ENCODE data around the gene GRPEL1. TPM values are rescaled to one million over a fixed set of nuclear protein-coding genes. Genes with fewer than 3 reads are reported as not detected.

Gene GRPEL1
- total RNA-seq, 1 experiment from 2014 or later = 47.3 TPM

- intact Hi-C loops (cut with micrococcal nuclease; ENCODE audit: unreplicated experiment) = no loop called here
These were observed 38.7 kb downstream of the GRPEL1 start for GRCh38 chr4:7029212-7029611.

GRCh38 chr4:7027913-7028312, 40.0 kb downstream of the GRPEL1 start:
- intact Hi-C loops (cut with micrococcal nuclease; ENCODE audit: unreplicated experiment) = no loop called here
- Histone ChIP-seq H3K27me3 (replicated peaks; ENCODE audit: control insufficient read depth, insufficient read depth, low read length) (no peaks in the 10 kb centered on the region), H3K4me3 (ENCODE audit: low read depth, low read length) (no peak overlapping the region), H3K4me1 (no peaks in the 10 kb centered on the region), H3K9me3 (no peaks in the 10 kb centered on the region), H3K36me3 (ENCODE audit: control insufficient read depth, insufficient read depth, low read length) (peaks cover 2% of the 10 kb centered on the region)
- no TSS peak for BruUV-seq (replicated peaks)
- H3K27me3 Mint-ChIP-seq (ENCODE audit: insufficient read depth, unreplicated experiment) = no peaks in the 10 kb centered on the region
- no peaks in the 10 kb centered on the region for H3K4me1 Mint-ChIP-seq (ENCODE audit: low read depth, unreplicated experiment)
- ChIA-PET CTCF (no interaction called here), POLR2A (no interaction called here)
- H3K4me3 Mint-ChIP-seq (ENCODE audit: unreplicated experiment) = no peak overlapping the region
- TF ChIP-seq, protein P1, sequence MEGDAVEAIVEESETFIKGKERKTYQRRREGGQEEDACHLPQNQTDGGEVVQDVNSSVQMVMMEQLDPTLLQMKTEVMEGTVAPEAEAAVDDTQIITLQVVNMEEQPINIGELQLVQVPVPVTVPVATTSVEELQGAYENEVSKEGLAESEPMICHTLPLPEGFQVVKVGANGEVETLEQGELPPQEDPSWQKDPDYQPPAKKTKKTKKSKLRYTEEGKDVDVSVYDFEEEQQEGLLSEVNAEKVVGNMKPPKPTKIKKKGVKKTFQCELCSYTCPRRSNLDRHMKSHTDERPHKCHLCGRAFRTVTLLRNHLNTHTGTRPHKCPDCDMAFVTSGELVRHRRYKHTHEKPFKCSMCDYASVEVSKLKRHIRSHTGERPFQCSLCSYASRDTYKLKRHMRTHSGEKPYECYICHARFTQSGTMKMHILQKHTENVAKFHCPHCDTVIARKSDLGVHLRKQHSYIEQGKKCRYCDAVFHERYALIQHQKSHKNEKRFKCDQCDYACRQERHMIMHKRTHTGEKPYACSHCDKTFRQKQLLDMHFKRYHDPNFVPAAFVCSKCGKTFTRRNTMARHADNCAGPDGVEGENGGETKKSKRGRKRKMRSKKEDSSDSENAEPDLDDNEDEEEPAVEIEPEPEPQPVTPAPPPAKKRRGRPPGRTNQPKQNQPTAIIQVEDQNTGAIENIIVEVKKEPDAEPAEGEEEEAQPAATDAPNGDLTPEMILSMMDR (IDR thresholded peaks at IDR 0.05; ENCODE audit: insufficient read depth in 1 of 2, low read depth in 1 of 2, low read length in 1 of 2, severe bottlenecking in 1 of 2, unreplicated experiment in 1 of 2) = no peak
- H3K27ac Mint-ChIP-seq (ENCODE audit: unreplicated experiment) = no peak overlapping the region
- H3K9me3 Mint-ChIP-seq (ENCODE audit: unreplicated experiment) = no peaks in the 10 kb centered on the region
- peaks cover 64% of the 10 kb centered on the region for H3K36me3 Mint-ChIP-seq (ENCODE audit: insufficient read depth, unreplicated experiment)
- no peak for DNase-seq

More at GRCh38 chr4:7029212-7029611, 38.7 kb downstream of the GRPEL1 start:
- H3K4me3 ChIP-seq (ENCODE audit: low read depth, low read length) = no peak overlapping the region
- no TSS peak for BruUV-seq (replicated peaks)
- CTCF ChIA-PET = no interaction called here
- H3K27me3 ChIP-seq (replicated peaks; ENCODE audit: control insufficient read depth, insufficient read depth, low read length) = no peaks in the 10 kb centered on the region
- Mint-ChIP-seq H3K36me3 (ENCODE audit: insufficient read depth, unreplicated experiment) (peaks cover 61% of the 10 kb centered on the region), H3K9me3 (ENCODE audit: unreplicated experiment) (no peaks in the 10 kb centered on the region), H3K4me1 (ENCODE audit: low read depth, unreplicated experiment) (peaks cover under 1% of the 10 kb centered on the region), H3K4me3 (ENCODE audit: unreplicated experiment) (no peak overlapping the region), H3K27me3 (ENCODE audit: insufficient read depth, unreplicated experiment) (no peaks in the 10 kb centered on the region), H3K27ac (ENCODE audit: unreplicated experiment) (no peak overlapping the region)
- no peaks in the 10 kb centered on the region for H3K9me3 ChIP-seq
- peaks cover 1% of the 10 kb centered on the region for H3K4me1 ChIP-seq
- no peak for DNase-seq
- TF ChIP-seq, protein P1 (IDR thresholded peaks at IDR 0.05; ENCODE audit: insufficient read depth in 1 of 2, low read depth in 1 of 2, low read length in 1 of 2, severe bottlenecking in 1 of 2, unreplicated experiment in 1 of 2) = no peak
- POLR2A ChIA-PET = no interaction called here
- H3K36me3 ChIP-seq (ENCODE audit: control insufficient read depth, insufficient read depth, low read length) = peaks cover 2% of the 10 kb centered on the region

DNA sequence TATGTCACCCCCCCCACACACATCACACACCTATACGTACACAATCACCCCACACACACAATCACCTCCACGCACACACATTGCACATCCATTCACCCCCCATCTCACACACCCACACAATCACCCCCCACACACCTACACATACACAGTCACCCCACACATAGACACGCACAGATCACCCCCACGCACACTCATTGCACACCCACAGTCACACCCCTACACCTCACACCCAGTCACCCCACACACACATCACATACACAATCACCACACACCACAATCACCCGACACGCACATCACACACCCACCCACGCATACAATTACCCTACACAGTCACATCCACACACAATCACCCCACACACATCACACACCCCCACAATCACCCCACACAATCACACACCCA, 40.6 kb downstream of the GRPEL1 start:
- Mint-ChIP-seq H3K27me3 (ENCODE audit: insufficient read depth, unreplicated experiment) (no peaks in the 10 kb centered on the region), H3K27ac (ENCODE audit: unreplicated experiment) (no peak overlapping the region), H3K4me1 (ENCODE audit: low read depth, unreplicated experiment) (peaks cover 4% of the 10 kb centered on the region), H3K4me3 (ENCODE audit: unreplicated experiment) (no peak overlapping the region), H3K9me3 (ENCODE audit: unreplicated experiment) (no peaks in the 10 kb centered on the region), H3K36me3 (ENCODE audit: insufficient read depth, unreplicated experiment) (peaks cover 68% of the 10 kb centered on the region)
- peaks cover 2% of the 10 kb centered on the region for H3K36me3 ChIP-seq (ENCODE audit: control insufficient read depth, insufficient read depth, low read length)
- H3K27me3 ChIP-seq (replicated peaks; ENCODE audit: control insufficient read depth, insufficient read depth, low read length) = no peaks in the 10 kb centered on the region
- H3K4me1 ChIP-seq = peaks cover 6% of the 10 kb centered on the region; the same call in 1 of the 2 replicates
- intact Hi-C loops (cut with micrococcal nuclease; ENCODE audit: unreplicated experiment) = no loop called here
- TF ChIP-seq, protein P1 (IDR thresholded peaks at IDR 0.05; ENCODE audit: insufficient read depth in 1 of 2, low read depth in 1 of 2, low read length in 1 of 2, severe bottlenecking in 1 of 2, unreplicated experiment in 1 of 2) = no peak
- H3K4me3 ChIP-seq (ENCODE audit: low read depth, low read length) = no peak overlapping the region
- ChIA-PET CTCF (no interaction called here), POLR2A (no interaction called here)
- no peak for DNase-seq
- H3K9me3 ChIP-seq = no peaks in the 10 kb centered on the region
- no TSS peak for BruUV-seq (replicated peaks)

Data from Caco-2 (cell line).